Heart left ventricle (tissue), 13 donors: ENCODE measurements around the gene RING1.

Source experiments
- POLR2A ChIP-seq, 2 donors: fragments of 450-650 bp; IDR thresholded peaks; one replicate each; pipeline ENCODE4 v1.6.1; 2017; ENCODE audit warnings: antibody characterized with exemption in 2 of 2, mild to moderate bottlenecking in 2 of 2, moderate library complexity in 2 of 2
- TF ChIP-seq, protein P1 (sequence below), 12 donors: fragments of 200-600 bp; sonication (generic) in 4 of 12; IDR thresholded peaks; one replicate each; pipeline versions ENCODE4 v1.5.0 to v1.8.0; 2018 to 2022; ENCODE audit warnings: antibody characterized with exemption in 12 of 12, mild to moderate bottlenecking in 5 of 12
- donor health status: ischemic (EF 13 %, LVEDD 7.1; RV severe dilation, severe dysfunction).
- donor health status: DM: no; HTN: yes; CAD: no.
- donor health status: DM: no; HTN: no; CAD: no.
- donor health status: ischemic (EF 25% LVEDD 6.9; RV normal size, moderate dysfunction).
- donor health status: ischemic (EF 25% LVEDD 5.7; RV mildly dilated, moderate dysfunction).
- donor health status: ischemic (EF 35%, LVEDD 5.7; RV mildly dilated, moderate dysfunction).
- donor health status: nonischemic (EF 11% LVEDD 7.7; RV severe dilation, severe dysfunction).
- donor health status: DM: yes; HTN: yes; CAD: no.
- donor health status: PGD.
- donor health status: ischemic (EF 29% LVEDD 5.4; RV normal size, mild dysfunction).
- donor health status: nonischemic (EF 23%, LVEDD 6.1; RV moderate dilation, normal function).

DNA sequence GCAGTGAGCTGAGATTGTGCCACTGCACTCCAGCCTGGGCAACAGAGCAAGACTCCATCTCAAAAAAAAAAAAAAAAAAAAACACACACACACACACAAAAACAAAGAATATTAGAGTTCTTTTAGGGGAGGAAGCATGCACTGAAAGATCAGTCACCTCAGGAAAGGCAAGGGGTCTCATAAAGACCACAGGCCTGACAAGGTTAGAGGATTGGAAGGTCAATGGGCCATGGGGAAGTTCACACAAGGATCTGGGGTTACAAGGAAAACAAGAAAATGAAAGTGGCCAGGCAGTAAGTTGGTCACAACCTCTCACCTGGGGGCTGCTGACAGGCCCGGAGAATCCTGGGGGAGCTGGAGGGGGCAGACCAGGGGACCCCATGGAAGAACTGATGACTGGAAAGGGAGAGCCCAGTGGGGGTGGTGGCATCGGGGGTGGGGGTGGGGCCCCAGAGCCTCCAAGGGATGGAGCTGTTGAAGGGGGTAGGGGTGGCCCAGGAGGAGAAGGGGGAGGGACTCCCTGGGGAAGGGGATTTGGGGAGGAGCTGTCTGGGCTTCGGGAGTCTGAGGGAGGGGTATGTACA is 9.4 kb upstream of the RING1 start:
- TF ChIP-seq, protein P1, sequence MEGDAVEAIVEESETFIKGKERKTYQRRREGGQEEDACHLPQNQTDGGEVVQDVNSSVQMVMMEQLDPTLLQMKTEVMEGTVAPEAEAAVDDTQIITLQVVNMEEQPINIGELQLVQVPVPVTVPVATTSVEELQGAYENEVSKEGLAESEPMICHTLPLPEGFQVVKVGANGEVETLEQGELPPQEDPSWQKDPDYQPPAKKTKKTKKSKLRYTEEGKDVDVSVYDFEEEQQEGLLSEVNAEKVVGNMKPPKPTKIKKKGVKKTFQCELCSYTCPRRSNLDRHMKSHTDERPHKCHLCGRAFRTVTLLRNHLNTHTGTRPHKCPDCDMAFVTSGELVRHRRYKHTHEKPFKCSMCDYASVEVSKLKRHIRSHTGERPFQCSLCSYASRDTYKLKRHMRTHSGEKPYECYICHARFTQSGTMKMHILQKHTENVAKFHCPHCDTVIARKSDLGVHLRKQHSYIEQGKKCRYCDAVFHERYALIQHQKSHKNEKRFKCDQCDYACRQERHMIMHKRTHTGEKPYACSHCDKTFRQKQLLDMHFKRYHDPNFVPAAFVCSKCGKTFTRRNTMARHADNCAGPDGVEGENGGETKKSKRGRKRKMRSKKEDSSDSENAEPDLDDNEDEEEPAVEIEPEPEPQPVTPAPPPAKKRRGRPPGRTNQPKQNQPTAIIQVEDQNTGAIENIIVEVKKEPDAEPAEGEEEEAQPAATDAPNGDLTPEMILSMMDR (IDR thresholded peaks at IDR 0.05) = no peak
- TF ChIP-seq POLR2A (IDR thresholded peaks at IDR 0.05) = no peak
